Measurements from ENCODE around the gene CSMD2.

- TF ChIP-seq CTCF (conservative IDR thresholded peaks at IDR 0.05) (no peak), EZH2 (IDR thresholded peaks at IDR 0.05; ENCODE audit: low read depth) (no peak)
Measured at GRCh38 chr1:33714421-33714820, 450.6 kb downstream of the CSMD2 start.

All from PC-9 (cell line).